GM18868 (cell line): ENCODE data around the gene GALC.
"Not testable (repeated sequence)": the region's sequence is repeated elsewhere in the genome, so short reads cannot be mapped to it uniquely, and the experiment has no call there.

ENCODE experiments used
- ATAC-seq: cut with Tn5 transposase; IDR thresholded peaks from one replicate; pipeline ENCODE4 v1.9.1; 2021; ENCODE audit warnings: mild to moderate bottlenecking, moderate library complexity; ENCODE audit not compliant: unreplicated experiment

GALC gene

GRCh38 chr14:87992718-87993628 lies at the start of gene GALC:
TSS of gene GALC (minus strand) at chr14:87993182. CDS start at chr14:87993164, 18 bp downstream.
- peak; percentile 81 for ATAC-seq

GRCh38 chr14:88040146-88040545 lies 47.2 kb upstream of the GALC start:
- ATAC-seq = no peak

DNA sequence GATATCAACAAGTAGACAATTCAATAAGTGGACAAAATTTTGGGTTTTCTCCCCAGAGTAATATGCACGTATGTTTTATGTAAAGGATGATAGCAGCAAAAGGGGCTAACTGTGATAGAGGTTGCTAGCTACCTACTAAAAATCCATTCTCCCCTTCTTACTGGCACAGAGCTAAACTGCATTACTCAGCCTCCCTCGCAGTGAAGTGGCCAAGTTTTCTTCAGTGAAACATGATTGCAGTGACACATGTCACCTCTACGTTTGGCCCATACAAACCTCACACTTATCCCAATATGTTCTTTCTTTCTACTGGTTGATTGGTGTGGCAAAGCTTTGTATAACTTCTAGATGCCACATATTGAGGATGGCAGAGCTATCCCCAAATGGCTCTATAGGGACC lies 46.2 kb upstream of the GALC start:
- no peak for ATAC-seq

- ATAC-seq = no peak
These were observed 44.3 kb upstream of the GALC start for GRCh38 chr14:88037325-88037724.

GRCh38 chr14:88036422-88036821 lies 43.4 kb upstream of the GALC start:
- ATAC-seq = no peak

- ATAC-seq = no peak
These were observed 41.1 kb upstream of the GALC start for GRCh38 chr14:88034076-88034475.

DNA sequence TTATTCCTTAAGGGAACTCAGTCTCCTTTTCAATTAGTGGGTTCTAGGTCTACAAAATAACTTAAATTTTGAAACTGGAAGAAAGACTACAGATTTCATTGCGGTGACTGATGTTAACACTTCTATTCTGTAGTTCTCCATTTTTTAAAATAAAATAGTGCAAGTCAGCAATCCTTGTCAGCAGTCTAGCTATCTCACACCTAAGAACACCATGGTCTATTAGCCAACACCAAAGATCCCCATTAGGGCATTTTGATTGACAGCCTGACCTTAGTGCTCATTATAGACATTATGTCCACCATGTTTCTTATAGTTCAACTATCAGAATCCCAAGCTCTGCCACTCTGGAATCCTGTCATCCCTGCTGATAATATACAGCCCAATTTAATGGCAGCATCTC lies 39.4 kb upstream of the GALC start:
- no peak for ATAC-seq

GRCh38 chr14:88030892-88031291 lies 37.9 kb upstream of the GALC start:
- no peak for ATAC-seq

DNA sequence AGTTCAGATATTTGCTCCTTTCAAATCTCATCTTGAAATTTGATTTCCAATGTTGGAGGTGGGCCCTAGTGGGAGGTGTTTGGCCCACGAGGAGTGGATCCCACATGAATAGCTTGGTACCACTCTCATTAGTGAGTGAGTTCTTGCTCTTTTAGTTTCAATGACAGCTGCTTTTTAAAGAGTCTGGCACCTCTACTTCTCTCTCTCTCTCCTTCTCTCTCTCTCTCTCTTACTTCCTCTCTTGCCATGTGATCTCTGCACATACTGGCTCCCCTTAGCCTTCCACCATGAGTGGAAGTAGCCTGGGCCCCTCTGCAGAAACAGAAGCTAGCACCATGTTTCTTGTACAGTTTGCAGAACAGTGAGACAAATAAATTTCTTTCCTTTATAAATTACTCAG lies 37.1 kb upstream of the GALC start:
- ATAC-seq = peak; percentile 38

GRCh38 chr14:88029500-88029899 lies 36.5 kb upstream of the GALC start:
- peak; percentile 71 for ATAC-seq

DNA sequence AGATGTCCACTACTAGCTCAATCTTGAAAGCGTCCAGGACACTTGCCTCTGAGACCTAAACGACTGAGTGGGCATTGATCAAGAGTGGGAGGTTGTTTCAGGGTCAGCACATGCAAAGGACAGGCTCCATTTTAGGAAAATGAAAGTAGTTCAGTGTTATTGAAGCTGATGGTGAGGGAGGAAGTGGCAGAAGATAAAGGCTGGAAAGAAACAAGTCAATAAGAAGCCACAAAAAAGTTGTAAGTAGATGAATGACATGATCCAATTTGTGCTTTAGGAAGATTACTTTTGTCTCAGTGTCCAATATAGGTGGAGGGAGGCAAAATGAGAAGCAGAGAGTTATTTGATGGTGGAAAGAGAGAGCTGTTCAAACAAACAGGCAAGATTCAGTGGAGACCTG lies 33.9 kb upstream of the GALC start:
- no peak for ATAC-seq

DNA sequence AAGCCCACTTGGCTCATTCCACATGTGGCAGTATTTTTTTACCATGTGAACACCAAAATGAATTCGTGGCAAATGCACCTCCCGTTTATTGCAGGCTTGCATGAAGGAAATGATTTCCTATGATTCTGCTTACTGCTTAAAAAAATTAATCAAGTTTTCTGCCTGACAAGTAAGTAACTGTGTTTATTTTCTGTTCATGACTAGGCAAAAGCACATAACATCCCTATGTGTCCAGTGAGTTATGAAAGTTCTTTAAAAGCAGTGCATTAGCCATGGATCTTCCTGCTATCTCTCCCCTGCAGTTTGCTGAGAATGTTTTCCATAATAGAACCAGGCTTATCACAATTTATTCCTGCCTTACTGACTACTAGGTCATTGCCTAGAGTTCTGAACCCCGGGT lies 32.3 kb upstream of the GALC start:
- ATAC-seq = no peak

- not testable (repeated sequence) for ATAC-seq
These were observed 31.5 kb upstream of the GALC start for GRCh38 chr14:88024252-88025086.

GRCh38 chr14:88023658-88024187 lies 30.7 kb upstream of the GALC start:
- ATAC-seq = no peak

- no peak for ATAC-seq
These were observed 24.6 kb upstream of the GALC start for GRCh38 chr14:88017535-88017934.

DNA sequence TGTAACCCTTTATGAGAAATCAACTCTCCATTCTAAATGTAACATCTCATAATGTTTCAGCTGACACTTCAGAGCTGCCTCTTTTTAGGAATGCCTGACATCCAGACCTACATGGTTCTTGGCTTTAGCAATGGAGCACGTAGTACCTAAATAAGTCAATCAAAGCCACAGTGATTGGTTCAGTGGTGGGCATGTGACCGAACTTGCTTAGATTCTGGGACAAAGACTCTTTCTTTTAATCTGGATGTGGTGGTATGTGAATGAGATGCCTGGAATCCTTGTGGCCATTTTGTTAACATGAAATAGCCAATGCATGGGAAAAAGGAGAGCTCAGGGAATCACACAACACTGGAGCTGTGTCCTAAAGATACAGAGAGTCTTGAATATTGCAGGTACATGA lies 23.8 kb upstream of the GALC start:
- no peak for ATAC-seq

DNA sequence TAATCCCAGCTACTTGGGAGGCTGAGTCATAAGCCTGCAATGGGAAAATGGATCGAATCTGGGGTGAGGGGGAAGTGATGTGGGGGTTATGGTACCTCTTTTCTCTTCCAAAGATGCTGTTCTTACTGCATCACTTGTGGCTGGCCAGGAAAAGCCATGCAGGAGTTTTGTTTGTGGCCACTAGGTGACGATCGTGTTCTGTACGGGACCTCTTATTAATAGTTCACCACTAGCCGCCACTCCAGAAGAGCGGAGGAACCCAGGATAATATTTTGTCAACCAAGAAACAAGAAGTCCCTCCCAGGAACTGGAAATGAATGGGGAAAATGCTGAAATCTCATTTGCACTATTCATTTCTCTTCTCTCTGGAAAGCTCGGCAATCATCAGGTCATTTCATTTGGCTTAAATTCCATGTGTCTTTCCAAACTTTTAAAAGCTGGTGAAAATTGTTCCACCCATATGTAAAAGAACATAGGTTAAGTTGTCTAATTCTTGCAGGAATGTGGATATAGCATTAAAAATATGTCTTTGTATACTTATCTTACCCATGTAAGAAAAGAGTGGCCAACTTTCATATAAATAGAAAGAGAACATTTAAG lies 20.9 kb upstream of the GALC start:
- peak; percentile 97 for ATAC-seq

DNA sequence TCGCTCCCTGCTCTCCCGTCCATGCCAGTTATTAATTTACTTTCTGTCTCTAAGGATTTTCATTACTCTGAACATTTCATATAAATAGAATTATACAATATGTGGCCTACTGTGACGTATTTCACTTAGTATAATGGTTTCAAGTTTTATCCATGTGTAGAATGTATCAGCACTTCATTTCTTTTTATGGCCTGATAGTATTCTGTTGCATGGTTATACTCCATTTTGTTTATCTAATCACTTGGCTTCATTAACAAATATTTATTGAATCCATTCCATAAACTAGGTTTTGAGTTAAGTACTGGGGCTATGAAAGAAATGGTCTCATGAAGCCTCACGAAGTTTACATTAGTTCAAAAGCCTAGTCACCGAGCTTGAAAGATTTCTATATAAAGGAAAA lies 19.5 kb upstream of the GALC start:
- ATAC-seq = no peak

DNA sequence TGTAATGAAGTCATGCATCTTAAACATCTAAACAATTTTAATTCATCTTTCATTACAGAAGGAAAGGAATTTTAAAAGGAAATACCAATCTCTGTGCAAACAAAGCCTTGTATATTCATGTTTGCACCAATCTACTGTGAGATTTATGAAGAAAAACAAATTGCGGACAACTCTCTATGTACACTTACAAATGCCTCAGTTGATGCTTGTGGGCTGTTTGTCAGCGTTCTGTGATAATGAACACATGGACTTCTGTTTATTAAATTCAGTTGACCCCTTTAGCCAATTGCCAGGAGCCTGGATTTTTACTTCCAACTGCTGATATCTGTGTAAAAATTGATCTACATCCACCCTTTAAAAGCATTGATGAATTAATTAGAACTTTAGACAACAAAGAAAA lies 17.3 kb upstream of the GALC start:
- ATAC-seq = no peak

DNA sequence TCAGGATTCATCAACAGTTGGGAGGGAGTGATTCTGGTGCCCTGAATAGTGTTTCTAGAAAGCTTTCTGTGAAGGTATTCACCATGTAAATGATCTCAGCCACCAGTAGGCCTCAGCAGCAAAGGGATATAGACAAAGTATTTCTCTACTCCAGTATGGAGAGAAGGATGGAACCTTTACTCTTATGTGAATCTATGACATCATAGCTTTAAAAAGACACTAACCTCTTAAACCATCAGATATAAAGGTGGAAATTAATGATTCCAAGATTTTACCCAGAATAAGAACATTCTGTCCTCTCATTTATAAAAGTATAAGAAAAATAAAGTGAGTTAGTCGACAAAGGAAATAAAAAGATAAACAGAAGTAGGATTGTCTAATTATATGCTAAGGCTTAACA lies 16.5 kb upstream of the GALC start:
- no peak for ATAC-seq

GRCh38 chr14:88008039-88008742 lies 15.2 kb upstream of the GALC start:
- ATAC-seq = no peak
